SU-DHL-6 (cell line): ENCODE results near the gene LAMA2.

Experiments used
- H2AFZ ChIP-seq: fragments of 200-600 bp; sonication (generic); 2 replicates; pipeline ENCODE4 v1.6.1; 2014; ENCODE audit warnings: low read depth, mild to moderate bottlenecking, moderate library complexity, mixed read lengths, antibody characterized with exemption, low read length; ENCODE audit not compliant: severe bottlenecking
- H3F3A ChIP-seq: fragments of 200-600 bp; shearing (Covaris generic); 2 replicates; pipeline ENCODE4 v1.6.0; 2016; ENCODE audit warnings: antibody characterized with exemption, mild to moderate bottlenecking; ENCODE audit not compliant: insufficient read depth
- H3K27ac ChIP-seq: fragments of 200-600 bp; sonication (generic); 2 replicates; pipeline ENCODE4 v1.5.1; 2016; ENCODE audit warnings: low read depth, mild to moderate bottlenecking, low read length, moderate library complexity, mixed read lengths
- H3K27me3 ChIP-seq: fragments of 200-600 bp; sonication (generic), shearing (Covaris generic); 2 replicates; pipeline ENCODE4 v1.6.0; 2014; ENCODE audit warnings: mild to moderate bottlenecking, low read length
- H3K36me3 ChIP-seq: fragments of 200-600 bp; sonication (generic); 2 replicates; pipeline ENCODE4 v1.6.1; 2014; ENCODE audit warnings: mild to moderate bottlenecking, low read length, mixed read lengths
- H3K4me2 ChIP-seq: fragments of 300-600, 200-600 bp; shearing (Covaris generic), sonication (generic); 2 replicates; pipeline ENCODE4 v1.6.0; 2014; ENCODE audit warnings: low read length, low read depth, mild to moderate bottlenecking; ENCODE audit not compliant: poor library complexity, severe bottlenecking
- H3K4me3 ChIP-seq: fragments of 200-600 bp; sonication (generic); 2 replicates; pipeline ENCODE4 v1.5.1; 2014; ENCODE audit warnings: antibody characterized with exemption, low read length, mild to moderate bottlenecking, mixed read lengths; ENCODE audit not compliant: insufficient read depth, poor library complexity, severe bottlenecking
- H3K79me2 ChIP-seq: fragments of 200-600 bp; sonication (generic); 2 replicates; pipeline ENCODE4 v1.6.1; 2014; ENCODE audit warnings: mild to moderate bottlenecking, low read length, moderate library complexity; ENCODE audit not compliant: insufficient read depth
- H3K9ac ChIP-seq: fragments of 200-600 bp; sonication (generic); 2 replicates; pipeline ENCODE4 v1.7.0; 2014; ENCODE audit warnings: mild to moderate bottlenecking, low read length
- H3K9me2 ChIP-seq: fragments of 200-600 bp; sonication (generic); replicated peaks from 2 replicates; pipeline ENCODE4 v1.6.1; 2014; ENCODE audit warnings: low read length; ENCODE audit not compliant: insufficient read depth
- H3K9me3 ChIP-seq: fragments of 200-600 bp; sonication (generic); 2 replicates; pipeline ENCODE4 v1.6.1; 2014; ENCODE audit warnings: low read length, mixed read lengths; ENCODE audit not compliant: insufficient read depth
- H4K20me1 ChIP-seq: fragments of 200-600 bp; sonication (generic); 2 replicates; pipeline ENCODE4 v1.6.1; 2014; ENCODE audit warnings: low read depth, mild to moderate bottlenecking, antibody characterized with exemption, low read length, moderate library complexity, mixed read lengths
- EZH2phosphoT487 ChIP-seq: fragments of 200-600 bp; sonication (generic), shearing (Covaris generic); conservative IDR thresholded peaks from 2 replicates; pipeline ENCODE4 v1.6.1; 2018; ENCODE audit warnings: mild to moderate bottlenecking, antibody characterized with exemption, low read length, moderate library complexity, mixed read lengths
- TF ChIP-seq, protein P1 (sequence below): fragments of 200-600 bp; sonication (generic); IDR thresholded peaks from one replicate; pipeline ENCODE4 v1.5.1; 2017; ENCODE audit warnings: antibody characterized with exemption, mild to moderate bottlenecking, low read length, moderate library complexity; ENCODE audit not compliant: insufficient read depth, poor library complexity, severe bottlenecking

LAMA2 gene

DNA sequence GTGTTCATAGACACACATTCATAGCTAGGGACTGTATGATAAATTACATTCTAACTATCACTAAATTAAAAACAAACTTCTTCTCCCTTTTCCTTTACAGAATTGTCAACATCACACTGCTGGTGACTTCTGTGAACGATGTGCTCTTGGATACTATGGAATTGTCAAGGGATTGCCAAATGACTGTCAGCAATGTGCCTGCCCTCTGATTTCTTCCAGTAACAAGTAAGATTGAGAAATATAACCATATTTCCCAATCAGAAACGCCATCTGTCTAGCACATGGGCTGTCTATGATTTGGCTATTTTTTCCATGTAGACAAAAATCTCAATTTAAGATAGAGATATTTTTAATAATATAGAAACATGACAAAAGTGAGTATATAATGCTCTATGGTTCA is 459.3 kb downstream of the LAMA2 start:
- TF ChIP-seq, protein P1, sequence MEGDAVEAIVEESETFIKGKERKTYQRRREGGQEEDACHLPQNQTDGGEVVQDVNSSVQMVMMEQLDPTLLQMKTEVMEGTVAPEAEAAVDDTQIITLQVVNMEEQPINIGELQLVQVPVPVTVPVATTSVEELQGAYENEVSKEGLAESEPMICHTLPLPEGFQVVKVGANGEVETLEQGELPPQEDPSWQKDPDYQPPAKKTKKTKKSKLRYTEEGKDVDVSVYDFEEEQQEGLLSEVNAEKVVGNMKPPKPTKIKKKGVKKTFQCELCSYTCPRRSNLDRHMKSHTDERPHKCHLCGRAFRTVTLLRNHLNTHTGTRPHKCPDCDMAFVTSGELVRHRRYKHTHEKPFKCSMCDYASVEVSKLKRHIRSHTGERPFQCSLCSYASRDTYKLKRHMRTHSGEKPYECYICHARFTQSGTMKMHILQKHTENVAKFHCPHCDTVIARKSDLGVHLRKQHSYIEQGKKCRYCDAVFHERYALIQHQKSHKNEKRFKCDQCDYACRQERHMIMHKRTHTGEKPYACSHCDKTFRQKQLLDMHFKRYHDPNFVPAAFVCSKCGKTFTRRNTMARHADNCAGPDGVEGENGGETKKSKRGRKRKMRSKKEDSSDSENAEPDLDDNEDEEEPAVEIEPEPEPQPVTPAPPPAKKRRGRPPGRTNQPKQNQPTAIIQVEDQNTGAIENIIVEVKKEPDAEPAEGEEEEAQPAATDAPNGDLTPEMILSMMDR: no peak
- no peak for TF ChIP-seq EZH2phosphoT487
- no peaks in the 10 kb centered on the region for H3F3A ChIP-seq
- H3K4me2 ChIP-seq: no peak overlapping the region
- H3K9me2 ChIP-seq: no peaks in the 10 kb centered on the region
- no peak overlapping the region for H2AFZ ChIP-seq
- H3K9me3 ChIP-seq: no peaks in the 10 kb centered on the region
- H3K4me3 ChIP-seq: no peak overlapping the region
- H3K27me3 ChIP-seq: no peaks in the 10 kb centered on the region
- H3K79me2 ChIP-seq: no peaks in the 10 kb centered on the region
- H4K20me1 ChIP-seq: no peaks in the 10 kb centered on the region
- H3K36me3 ChIP-seq: no peaks in the 10 kb centered on the region
- no peak overlapping the region for H3K9ac ChIP-seq
- no peak overlapping the region for H3K27ac ChIP-seq

DNA sequence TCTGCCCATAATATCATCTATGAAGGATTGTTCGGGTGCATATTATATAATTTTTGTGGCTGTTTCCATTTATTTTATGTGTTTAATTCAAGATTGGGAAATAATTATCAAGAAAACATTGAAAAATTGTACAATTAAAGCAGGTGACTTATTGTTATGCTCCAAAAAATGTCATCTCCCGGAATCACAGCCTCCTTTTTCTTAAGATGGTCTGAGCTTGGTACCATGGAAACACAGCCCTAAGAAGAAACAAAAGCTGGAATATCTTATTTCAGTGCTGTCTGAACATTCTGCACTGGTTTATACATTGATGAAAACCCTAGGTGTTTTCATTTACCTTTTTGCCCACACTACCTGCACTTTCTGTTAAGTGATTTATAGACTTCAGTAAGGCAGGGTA is 459.9 kb downstream of the LAMA2 start:
- no peak overlapping the region for H3K4me2 ChIP-seq
- no peak overlapping the region for H2AFZ ChIP-seq
- H3K4me3 ChIP-seq: no peak overlapping the region
- no peaks in the 10 kb centered on the region for H4K20me1 ChIP-seq
- no peaks in the 10 kb centered on the region for H3K9me2 ChIP-seq
- no peak overlapping the region for H3K27ac ChIP-seq
- no peak overlapping the region for H3K9ac ChIP-seq
- no peaks in the 10 kb centered on the region for H3K9me3 ChIP-seq
- TF ChIP-seq, protein P1: no peak
- no peak for TF ChIP-seq EZH2phosphoT487
- H3K79me2 ChIP-seq: no peaks in the 10 kb centered on the region
- H3K27me3 ChIP-seq: no peaks in the 10 kb centered on the region
- no peaks in the 10 kb centered on the region for H3K36me3 ChIP-seq
- H3F3A ChIP-seq: no peaks in the 10 kb centered on the region

DNA sequence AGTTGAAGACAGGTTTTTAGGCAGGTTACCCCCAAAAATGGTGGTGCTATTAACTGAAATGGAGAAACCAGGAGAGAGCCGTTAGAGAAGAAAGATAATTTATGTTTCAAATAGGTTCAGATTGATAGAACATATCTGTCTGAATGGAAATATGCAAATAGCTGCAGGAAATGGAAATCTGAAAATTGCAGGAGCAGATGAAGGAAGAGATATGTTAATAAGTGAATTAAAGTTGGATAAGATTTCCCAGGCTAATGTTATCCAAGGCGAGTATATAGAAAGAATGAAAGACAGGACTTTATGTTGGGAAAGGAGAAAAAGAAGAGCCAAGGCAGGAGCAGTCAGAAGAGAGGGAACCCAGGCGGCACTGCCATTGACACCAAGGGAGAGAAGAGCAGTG is 461.4 kb downstream of the LAMA2 start:
- no peaks in the 10 kb centered on the region for H3K9me3 ChIP-seq
- H3K27ac ChIP-seq: no peak overlapping the region
- H3K36me3 ChIP-seq: no peaks in the 10 kb centered on the region

More for the DNA sequence above, 461.4 kb downstream of the LAMA2 start:
- Histone ChIP-seq H3K4me3 (no peak overlapping the region), H2AFZ (no peak overlapping the region), H3K9ac (no peak overlapping the region), H3F3A (no peaks in the 10 kb centered on the region), H3K79me2 (no peaks in the 10 kb centered on the region), H3K9me2 (no peaks in the 10 kb centered on the region), H3K4me2 (no peak overlapping the region), H3K27me3 (no peaks in the 10 kb centered on the region), H4K20me1 (no peaks in the 10 kb centered on the region)
- TF ChIP-seq, protein P1: no peak
- TF ChIP-seq EZH2phosphoT487: no peak
